ENCODE results near the gene RAB5A.

DNA sequence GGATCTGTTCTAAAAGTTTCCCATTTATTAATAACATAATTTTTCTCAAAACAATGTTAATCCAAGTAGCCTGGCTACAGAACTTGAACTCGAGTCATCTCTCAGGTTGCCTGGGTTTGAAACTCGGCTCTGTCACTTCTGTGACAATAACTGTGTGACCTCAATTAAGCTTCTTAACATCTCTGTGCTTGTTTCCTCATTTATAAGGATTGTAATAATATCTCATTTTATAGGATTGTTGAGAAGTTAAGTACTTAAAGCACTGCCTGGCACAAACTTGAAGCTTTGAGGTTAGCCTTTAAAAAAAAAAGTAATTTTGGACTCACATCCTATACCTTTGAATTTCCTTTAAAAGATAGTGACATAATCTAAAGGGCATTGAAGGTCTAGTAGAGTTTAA, 3.4 kb downstream of the RAB5A start:
- TF ChIP-seq POLR2A (IDR thresholded peaks at IDR 0.05) (no peak), CTCF (IDR thresholded peaks at IDR 0.05) (no peak)

Measured in prostate gland (tissue), 2 donors.